Stimulated activated CD4-positive, alpha-beta T cell treated with anti-CD3 and anti-CD28 coated beads, Interleukin-4, amount 100 ng/mL, for 24 hours (primary cell): ENCODE data around the gene EPHA6.

Experiments
- DNase-seq: peaks from one replicate; pipeline ENCODE4 v3.0.0-alpha.2; 2020

The EPHA6 gene

DNA sequence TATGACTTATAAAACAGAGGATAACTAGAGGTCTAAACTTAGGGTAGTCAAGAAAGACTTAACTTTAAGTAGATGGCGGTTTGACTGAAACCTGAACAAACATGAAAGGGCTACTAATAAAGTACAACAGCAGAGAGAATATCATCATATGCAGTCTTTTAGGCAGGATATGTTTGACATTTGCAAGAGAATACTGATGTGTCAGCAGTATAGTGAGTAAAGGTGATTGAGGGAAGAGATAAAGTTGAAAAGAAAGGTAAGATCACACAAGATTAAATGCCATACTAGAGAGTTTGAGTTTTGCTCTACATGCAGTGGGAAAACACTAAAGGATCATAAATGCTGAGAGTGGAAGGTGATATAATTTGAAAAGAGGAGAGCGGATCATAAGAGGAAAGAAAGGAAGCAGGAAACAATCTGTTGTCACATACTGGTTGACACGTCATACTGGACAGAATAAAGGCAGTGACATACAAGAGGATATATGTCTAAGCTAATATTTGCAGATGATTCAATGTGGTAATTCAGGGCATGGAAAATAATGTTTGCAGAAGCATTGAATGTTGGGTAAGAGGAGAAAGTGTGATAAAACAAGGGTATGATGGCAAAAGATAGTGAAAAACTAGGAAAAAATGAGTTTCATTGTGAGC lies 223.0 kb downstream of the EPHA6 start:
- DNase-seq, result no peak

DNA sequence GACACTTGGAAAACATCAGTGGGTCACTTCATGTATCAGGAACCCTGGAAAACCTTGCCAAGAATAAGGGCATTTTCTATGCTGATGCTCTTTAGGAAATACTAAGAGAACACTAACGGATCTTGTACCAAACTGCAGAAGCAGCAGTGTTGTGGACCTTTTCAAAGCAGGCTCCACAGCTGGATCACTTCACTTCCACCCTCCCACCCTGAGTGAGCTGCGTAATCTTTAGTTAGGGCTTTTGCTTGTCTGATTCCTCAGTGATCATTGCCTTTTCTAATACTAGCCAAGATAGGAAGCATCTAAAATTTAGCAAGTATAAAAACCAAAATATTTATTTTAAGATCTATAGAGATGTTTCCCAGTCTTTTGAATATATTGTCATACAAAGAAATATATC lies 229.0 kb downstream of the EPHA6 start:
- DNase-seq, result no peak

DNA sequence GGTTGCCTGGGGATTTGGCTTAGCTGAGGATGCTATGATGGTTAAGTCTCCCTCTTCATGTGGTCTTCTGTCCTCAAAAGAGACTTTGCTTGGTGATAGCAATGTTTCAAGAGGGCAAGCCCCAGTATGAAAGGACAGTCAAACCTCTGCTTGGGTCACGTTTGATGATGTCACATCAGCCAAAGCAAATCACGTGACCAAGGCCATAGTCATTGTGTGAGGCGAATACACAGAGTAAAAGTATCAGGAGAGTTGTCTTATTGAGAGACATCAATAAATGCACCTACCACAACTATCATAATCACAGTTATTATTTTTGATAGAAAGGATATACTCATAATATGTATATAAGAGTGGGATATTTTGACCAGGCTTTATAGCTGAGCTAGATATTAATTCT lies 243.0 kb downstream of the EPHA6 start:
- no peak for DNase-seq

- no peak for DNase-seq
These were observed 244.8 kb downstream of the EPHA6 start for GRCh38 chr3:97059168-97059567.

DNA sequence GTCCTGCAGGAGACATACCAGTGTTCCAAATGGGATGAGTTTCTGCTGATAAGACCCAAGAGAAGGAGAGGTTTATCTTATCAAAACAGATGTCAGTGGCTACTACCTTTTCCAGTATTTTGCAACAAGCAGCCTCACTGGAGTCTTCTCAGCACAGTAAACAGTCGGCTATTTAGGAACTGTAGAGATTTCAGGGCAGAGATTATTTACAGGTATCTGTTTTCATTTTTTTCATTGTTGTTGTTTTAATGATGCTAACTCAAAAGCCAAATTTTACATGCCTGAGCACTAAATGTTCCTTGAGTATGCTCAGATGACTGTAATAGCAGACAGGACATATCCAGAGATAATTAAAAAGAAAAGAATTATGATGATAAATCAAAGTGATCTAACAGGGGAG lies 252.1 kb downstream of the EPHA6 start:
- DNase-seq, result no peak

- DNase-seq, result no peak
These were observed 255.9 kb downstream of the EPHA6 start for GRCh38 chr3:97070302-97070701.

GRCh38 chr3:97074546-97074945 lies 260.2 kb downstream of the EPHA6 start:
- DNase-seq, result no peak

- DNase-seq, result no peak
These were observed 262.3 kb downstream of the EPHA6 start for GRCh38 chr3:97076673-97077072.

- no peak for DNase-seq
These were observed 275.2 kb downstream of the EPHA6 start for GRCh38 chr3:97089621-97090020.

DNA sequence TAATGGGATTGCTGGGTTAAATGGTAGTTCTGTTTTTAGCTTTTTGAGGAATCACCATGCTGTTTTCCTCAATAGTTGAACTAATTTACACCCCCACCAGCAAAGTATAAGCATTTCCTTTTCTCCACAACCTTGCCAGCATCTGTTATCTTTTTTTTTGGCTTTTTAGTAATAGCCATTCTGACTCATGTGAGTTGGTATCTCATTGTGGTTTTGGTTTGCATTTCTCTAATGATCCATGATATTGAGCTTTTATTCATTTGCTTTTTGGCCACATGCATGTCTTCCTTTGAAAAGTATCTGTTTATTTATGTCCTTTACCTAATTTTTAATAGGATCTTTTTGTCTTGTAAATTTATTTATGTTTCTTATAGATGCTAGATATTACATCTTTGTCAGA lies 288.2 kb downstream of the EPHA6 start:
- DNase-seq, result no peak

DNA sequence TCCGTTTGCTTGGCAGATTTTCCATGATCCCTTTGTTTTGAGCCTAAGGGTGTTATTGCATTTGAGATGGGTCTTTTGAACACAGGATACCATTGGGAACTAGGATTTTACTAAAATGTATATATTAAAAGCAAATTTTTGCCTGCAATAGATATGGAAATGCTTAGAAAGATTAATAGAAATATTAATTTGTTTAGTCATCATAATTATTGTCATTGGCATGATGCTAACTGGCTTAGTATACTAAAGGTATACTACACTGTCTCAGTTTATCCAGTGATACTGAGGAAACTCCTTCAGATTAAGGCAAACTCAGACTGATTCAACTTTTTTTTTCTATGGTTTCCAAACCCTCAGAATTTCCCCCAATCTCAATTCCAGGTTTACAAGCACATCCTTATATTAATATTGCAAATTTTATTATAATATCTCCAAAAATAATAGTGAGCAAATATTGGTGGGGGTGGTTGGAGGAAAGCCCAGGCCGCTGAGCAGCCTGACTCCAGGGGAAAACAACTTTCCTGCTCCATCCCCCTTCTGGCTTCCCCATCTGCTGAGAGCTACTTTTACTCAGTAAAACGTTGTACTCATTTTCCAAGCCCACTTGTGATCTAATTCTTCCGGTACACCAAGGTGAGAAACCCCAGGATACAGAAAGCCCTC lies 291.7 kb downstream of the EPHA6 start:
- DNase-seq, result no peak

DNA sequence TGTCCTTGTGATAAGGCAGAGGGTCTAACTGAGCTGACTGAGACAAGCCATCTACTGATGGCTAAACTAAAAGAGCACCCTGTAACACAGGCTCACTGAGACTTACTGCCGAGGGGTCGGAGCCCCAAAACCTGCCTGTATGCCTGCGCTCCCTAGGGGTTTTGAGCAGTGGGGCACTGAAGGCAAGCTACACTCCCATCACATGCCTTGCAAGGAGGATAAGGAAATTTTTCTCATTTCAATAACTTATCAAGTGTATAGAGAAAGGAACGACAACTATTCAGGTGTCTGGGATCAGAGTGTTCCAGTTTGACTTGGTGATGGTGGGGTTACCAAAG lies 292.2 kb downstream of the EPHA6 start:
- no peak for DNase-seq

DNA sequence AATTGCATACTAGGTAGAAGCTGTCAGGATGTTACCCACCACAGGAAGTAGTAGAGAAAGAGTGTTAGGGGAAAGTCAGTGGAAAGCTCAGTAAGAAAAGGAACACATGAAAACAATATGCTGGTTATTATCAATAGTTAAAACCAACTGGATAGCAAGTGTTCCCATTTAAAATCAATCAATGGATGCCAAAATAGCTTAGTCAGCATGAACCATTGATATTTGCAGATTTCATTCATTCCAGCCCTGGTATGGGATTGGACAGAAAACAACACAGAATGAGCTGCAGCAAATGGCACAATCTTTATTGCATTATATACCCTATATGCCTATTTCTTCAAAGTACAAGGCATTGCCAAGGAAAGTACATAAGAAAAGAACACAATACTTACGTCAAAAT lies 293.7 kb downstream of the EPHA6 start:
- no peak for DNase-seq

GRCh38 chr3:97111244-97111643 lies 296.9 kb downstream of the EPHA6 start:
- DNase-seq, result no peak

GRCh38 chr3:97121386-97121785 lies 307.0 kb downstream of the EPHA6 start:
- DNase-seq, result no peak

GRCh38 chr3:97125902-97126499 lies 311.6 kb downstream of the EPHA6 start:
- no peak for DNase-seq

- no peak for DNase-seq
These were observed 317.1 kb downstream of the EPHA6 start for GRCh38 chr3:97131476-97131875.

- DNase-seq, result no peak
These were observed 324.6 kb downstream of the EPHA6 start for GRCh38 chr3:97138914-97139541.

- no peak for DNase-seq
These were observed 334.5 kb downstream of the EPHA6 start for GRCh38 chr3:97148931-97149330.

DNA sequence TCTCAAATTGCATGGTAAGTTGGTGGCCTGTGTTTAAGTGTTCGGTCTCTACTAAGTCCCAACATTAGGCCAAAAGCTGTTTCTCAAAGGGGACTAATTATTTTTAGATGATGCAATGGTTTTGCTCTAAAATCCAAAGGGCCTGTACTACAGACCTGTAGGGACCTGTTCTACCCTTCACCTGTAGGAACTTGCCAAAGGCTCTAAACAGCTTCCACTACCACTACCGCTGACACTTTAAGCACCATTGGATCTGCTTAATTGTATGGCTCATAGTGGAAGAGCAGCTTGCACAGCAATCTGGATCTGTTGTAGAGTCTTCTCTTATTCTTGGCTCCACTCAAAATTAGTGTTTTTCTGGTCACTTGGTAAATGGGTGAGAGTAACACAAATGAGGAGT lies 346.8 kb downstream of the EPHA6 start:
- DNase-seq, result no peak

DNA sequence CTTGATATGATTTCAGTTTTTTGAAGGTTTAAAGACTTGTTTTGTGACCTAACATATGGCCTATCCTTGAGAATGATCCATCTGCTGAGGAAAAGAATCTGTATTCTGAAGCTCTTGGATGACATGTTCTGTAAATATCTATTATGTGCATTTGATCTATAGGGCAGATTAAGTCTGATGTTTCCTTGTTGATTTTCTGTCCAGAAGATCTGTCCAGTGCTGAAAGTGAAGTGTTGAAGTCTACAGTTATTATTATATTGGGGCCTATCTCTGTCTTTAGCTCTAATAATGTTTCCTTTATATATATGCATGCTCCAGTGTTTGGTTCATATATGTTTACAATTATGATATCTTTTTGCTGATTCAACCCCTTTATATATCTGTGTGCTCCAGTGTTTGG lies 362.8 kb downstream of the EPHA6 start:
- DNase-seq, result no peak

DNA sequence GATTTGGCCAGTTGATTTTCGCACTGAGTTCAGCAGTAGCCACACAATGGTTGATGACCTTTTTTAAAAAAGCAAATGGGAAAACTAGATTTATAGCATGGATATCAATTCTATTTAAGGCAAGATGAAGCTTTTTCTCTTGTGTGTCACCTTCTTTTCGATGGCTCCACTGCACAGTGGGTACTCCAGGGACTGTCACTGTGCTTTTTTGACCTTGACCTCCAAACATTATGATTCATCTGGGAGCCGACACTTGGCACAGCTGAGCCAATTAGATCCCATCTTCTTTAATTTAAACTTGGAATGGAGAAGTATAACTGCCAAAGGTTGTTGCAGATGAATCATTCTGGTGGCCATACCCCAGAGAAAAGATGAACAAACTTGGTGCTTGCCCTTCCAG lies 367.3 kb downstream of the EPHA6 start:
- no peak for DNase-seq

DNA sequence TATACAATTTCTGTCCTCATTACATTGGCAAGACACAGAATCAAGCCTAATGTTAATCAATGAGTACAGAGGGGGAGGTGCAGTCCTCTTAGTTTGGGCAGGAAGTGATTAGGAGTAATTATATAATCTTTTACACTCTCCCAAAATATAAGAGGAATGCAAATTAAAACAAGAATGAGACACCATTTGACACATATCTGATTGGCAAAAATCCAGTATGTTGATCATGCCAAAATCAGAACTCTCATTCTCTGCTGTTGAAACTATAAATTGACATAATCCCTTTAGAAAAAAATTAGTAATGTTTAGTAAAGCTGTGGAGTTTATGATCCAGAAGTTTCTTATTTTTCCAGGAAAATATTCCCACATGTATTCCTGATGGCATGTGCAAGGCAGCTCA lies 373.4 kb downstream of the EPHA6 start:
- DNase-seq, result no peak

DNA sequence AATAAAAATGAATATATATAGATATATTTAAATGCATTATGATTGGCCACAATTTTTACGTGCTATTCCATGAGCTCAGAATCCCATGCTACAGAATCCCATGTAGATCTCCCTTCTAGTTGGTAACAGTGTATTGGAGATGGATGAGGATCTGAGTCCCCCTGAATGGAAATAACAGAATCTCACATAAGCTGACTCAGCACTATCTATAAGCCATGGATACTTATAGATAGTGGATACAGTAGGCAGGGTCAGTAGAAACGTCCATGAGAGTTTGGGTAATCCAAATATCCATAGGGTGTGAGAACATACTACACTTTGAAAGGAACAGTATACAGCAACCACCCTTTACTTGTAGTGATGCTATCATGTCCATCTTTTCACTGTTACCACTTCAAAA lies 375.4 kb downstream of the EPHA6 start:
- no peak for DNase-seq
